A549 treated with DMSO at 1 μM for 4 hours (cell line): Measurements from ENCODE around the gene RNU6-9. TPM values are rescaled to one million over a fixed set of nuclear protein-coding genes. Genes with fewer than 3 reads are reported as not detected.

Source experiments
- total RNA-seq: library from RNA; stranded (reverse); fragments of 200-300 nt; extraction: Qiagen RNA extraction; gene quantifications from 5 replicates; pipeline ENCODE4 v1.2.3, GENCODE V29; 2022; ENCODE audit warnings: low read depth

The RNU6-9 gene
- not detected in 5 replicates for total RNA-seq

DNA sequence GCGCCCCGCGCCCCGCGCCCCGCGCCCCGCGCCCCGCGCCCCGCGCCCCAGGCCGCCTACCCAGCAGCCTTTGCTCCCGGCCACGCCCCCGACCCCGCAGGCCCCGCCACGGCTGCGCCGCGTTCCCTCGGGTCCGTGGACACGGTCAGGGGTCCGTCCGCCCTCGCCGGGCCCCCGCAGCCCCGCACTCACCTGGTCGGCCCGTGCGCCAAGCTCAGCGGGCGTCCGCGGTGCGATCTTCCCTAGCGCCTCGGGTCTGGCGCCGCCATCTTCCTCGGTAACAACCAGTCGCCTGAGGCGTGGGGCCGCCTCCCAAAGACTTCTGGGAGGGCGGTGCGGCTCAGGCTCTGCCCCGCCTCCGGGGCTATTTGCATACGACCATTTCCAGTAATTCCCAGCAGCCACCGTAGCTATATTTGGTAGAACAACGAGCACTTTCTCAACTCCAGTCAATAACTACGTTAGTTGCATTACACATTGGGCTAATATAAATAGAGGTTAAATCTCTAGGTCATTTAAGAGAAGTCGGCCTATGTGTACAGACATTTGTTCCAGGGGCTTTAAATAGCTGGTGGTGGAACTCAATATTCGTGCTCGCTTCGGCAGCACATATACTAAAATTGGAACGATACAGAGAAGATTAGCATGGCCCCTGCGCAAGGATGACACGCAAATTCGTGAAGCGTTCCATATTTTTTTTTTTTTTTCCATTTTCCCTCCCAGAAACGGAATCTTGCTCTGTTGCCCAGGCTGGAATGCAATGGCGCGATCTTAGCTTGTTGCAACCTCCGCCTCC lies at the start of gene RNU6-9, which contains the start of gene MED16:
Gene RNU6-9, plus strand, starts transcription at position 591 of the 796 bp plus-strand sequence.
Gene MED16, minus strand, starts transcription at position 294 of the 796 bp plus-strand sequence. CDS start 2,056 bp downstream, outside the sequence.

DNA sequence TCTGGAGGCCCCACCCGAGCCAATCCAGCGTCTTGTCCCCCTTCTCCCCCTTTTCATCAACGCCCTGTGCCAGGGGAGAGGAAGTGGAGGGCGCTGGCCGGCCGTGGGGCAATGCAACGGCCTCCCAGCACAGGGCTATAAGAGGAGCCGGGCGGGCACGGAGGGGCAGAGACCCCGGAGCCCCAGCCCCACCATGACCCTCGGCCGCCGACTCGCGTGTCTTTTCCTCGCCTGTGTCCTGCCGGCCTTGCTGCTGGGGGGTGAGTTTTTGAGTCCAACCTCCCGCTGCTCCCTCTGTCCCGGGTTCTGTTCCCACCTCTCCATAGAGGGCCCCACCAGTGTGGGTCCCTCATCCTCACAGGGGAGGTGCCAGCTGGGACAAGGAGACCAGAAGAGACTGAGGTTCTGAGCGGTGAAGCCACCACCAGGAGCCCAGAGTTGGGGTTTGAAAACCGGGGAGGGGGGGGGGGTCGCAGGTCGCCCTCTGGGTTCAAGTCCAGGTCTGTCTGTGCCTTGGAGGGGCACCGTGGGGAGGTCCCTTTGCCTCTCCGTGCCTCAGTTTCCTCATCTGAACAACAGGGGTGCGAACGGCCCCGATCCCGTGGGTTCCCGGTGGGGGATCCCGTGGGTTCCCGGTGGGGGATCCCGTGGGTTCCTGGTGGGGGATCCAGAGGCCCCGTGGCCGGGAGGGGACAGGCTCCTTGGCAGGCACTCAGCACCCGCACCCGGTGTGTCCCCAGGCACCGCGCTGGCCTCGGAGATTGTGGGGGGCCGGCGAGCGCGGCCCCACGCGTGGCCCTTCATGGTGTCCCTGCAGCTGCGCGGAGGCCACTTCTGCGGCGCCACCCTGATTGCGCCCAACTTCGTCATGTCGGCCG lies 40.9 kb upstream of the RNU6-9 start, which contains the start of gene ELANE:
Gene ELANE, plus strand, starts transcription at position 168 of the 878 bp plus-strand sequence. Its CDS starts 26 bp downstream, at position 194.

DNA sequence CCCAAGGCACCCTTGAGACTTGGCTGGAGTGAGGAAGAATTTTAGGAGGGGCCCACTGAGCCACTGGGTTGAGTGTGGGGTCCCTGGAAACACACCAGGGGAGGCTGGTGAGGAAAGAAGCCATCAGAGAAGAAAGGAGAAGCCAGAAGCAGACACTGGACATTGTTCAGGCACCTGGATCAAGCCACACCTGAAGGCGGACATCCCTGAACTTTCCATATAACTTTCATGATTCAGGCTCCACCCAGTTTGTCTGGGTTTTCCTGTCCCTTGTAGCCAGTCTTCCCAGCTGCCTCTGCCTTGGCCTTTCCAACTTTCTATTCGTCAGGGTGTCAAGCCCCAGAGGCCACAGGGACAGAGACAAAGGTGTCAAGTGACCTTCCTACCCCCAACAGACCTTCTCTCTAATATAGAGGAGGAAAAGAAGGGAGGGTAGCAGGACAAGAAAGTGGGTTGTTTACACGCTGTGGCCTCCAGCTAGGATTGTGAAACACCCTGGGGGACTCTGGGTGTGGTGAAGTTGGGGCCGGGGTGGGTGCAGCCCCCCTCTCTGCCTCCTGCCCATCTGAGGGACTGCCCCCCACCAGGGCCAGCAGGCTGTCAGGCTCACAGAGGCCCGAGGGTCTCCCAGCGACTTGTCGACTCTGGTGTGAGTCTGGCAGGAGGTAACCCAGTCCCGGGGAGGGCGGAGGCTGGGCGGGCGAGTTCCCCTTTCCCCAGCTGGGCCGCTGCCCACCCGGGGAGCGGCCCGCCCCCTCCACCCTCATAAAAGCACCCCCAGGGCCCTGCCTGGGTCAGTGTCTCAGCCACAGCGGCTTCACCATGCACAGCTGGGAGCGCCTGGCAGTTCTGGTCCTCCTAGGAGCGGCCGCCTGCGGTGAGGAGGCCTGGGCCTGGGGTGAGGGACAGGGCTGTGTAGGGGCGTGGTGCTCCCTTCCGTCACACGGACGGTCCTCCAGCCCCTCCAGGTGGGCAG lies 34.1 kb upstream of the RNU6-9 start, which contains the start of gene CFD:
Gene CFD, plus strand, starts transcription at position 797 of the 976 bp plus-strand sequence. Its CDS starts 26 bp downstream, at position 823.

DNA sequence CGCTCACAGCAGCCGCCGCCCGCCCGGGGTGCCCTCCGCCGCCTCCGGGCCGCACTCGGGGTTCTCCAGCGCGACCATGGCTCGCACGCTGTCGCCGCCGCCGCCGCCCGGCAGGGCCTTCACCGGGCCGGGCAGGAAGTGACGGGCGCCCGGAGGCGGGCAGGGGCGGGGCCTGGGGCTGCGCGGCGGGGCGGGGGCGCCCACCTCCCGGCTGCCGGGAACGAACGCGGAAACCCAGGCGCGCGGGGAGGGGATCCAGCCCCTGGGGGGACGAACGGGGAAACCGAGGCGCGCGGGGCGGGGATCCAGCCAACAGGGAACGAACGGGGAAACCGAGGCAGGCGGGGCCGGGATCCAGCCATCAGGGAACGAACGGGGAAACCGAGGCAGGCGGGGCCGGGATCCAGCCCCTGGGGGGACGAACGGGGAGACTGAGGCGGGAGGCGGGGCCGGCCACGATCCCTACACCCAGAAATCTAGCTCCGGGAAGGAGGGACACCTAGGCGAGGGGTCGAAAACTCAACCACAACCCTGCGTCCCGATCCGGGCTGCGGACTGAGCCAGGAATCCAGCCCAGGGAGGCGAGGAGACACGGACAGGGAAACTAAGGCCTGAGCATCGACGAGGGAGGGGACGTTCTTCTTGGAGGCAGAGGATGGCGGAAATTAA lies 19.9 kb downstream of the RNU6-9 start, which contains the start of gene R3HDM4:
Gene R3HDM4, minus strand, starts transcription at position 140 of the 669 bp plus-strand sequence. Its CDS starts 62 bp downstream, at position 78.

DNA sequence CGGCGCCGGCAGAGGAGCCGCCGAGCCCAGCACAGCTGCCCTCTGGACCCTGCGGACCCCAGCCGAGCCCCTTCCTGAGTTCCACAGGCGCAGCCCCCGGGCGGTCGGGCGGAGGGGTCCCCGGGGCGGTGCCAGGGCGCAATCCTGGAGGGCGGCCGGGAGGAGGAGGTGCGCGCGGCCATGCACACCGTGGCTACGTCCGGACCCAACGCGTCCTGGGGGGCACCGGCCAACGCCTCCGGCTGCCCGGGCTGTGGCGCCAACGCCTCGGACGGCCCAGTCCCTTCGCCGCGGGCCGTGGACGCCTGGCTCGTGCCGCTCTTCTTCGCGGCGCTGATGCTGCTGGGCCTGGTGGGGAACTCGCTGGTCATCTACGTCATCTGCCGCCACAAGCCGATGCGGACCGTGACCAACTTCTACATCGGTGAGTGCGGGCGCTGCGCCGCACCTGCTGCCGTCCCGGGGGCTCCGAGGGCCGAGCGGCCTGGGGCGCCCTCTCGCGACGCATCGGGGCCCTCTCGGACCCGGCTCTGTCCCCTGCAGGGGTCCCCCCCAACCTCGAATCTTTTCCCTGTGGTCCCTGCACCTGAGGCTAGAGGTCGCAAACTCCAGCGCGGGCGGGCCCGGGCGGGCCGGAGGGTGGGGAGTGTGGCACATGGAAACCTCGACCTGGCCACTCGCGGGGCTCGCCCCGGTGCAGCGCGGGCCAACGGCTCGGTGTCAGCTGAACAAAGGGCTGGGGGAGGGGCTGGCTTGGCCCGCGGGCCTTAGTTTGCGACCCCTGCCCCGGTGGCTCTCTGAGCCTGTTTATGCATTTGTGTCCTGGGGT lies 24.3 kb downstream of the RNU6-9 start, which contains the start of gene KISS1R:
Gene KISS1R, plus strand, starts transcription at position 11 of the 829 bp plus-strand sequence. Its CDS starts 170 bp downstream, at position 181.

DNA sequence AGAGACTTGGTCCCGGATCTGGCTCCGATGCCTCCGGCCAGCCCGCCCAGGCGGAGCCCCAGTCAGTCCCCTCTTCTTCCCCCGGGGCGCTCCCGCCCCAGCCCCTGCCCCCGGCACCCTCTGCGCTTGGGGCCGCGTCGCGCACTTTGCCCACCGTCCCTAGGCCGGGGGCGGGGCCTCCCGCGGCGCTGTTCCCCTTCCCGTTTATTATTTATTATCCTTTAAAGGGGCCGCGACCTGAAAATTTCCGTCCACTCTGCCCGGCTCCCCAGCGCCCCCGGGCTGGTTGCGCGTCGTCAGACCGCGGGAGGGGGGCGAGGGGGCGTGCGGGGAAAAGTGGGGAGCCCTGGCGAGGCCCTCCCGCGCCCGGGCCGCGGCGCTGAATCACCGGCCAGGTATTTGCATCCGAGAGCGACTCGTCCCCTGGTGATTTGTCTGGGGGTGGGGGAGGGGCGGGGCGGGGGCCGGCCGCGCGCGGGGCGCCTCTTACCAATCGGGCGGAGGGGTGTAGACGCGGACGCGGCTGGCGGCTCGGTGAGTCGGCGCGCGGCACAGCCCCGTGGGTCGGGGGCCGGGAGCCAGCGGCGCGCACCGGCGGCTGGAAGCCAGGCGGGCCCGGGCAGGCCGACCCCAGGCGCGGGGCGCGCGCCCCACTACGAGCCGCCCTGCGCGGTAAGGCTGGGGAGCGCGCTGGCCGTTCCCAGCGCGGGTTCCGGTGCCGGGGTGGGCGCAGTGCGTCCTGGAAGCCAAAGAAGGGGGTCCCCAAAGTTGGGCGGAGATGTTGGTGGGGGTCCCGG lies 32.4 kb downstream of the RNU6-9 start, which contains the start of gene ARID3A:
Gene ARID3A, plus strand, starts transcription at position 510 of the 797 bp plus-strand sequence. CDS start 3,494 bp downstream, outside the sequence.

Other genes with a start within 250 kb of the RNU6-9 start
- 59.2 to 69.6 TPM (median 63.5 TPM) in 5 replicates for gene RNF126, start 230.3 kb upstream of the RNU6-9 start, total RNA-seq
- 126 to 139 TPM (median 135 TPM) in 5 replicates for gene FSTL3, start 217.1 kb upstream of the RNU6-9 start, total RNA-seq
- gene PRSS57, start 198.0 kb upstream of the RNU6-9 start, total RNA-seq, result 0.09 to 0.31 TPM (median 0.12 TPM) in 4 of 5 replicates, not detected in the other
- 11.5 to 17.0 TPM (median 13.6 TPM) in 5 replicates for gene PALM, start 184.5 kb upstream of the RNU6-9 start, total RNA-seq
- 86.2 to 99.9 TPM (median 95.7 TPM) in 5 replicates for gene MISP, start 142.4 kb upstream of the RNU6-9 start, total RNA-seq
- gene PTBP1, start 96.0 kb upstream of the RNU6-9 start, total RNA-seq, result 222 to 238 TPM (median 234 TPM) in 5 replicates
- 1.9 to 4.8 TPM (median 3.8 TPM) in 5 replicates for gene PLPPR3, start 71.5 kb upstream of the RNU6-9 start, total RNA-seq
- gene AZU1, start 65.6 kb upstream of the RNU6-9 start, total RNA-seq, result 0.14 to 0.34 TPM (median 0.22 TPM) in 4 of 5 replicates, not detected in the other
- 0.24 to 0.36 TPM (median 0.28 TPM) in 5 replicates for gene PRTN3, start 52.5 kb upstream of the RNU6-9 start, total RNA-seq
- gene ELANE, start 41.2 kb upstream of the RNU6-9 start, total RNA-seq, result 0.13 to 0.17 TPM (median 0.14 TPM) in 3 of 5 replicates, not detected in the others
- 8.2 to 19.0 TPM (median 16.7 TPM) in 5 replicates for gene CFD, start 33.8 kb upstream of the RNU6-9 start, total RNA-seq
- 10.9 to 20.5 TPM (median 18.7 TPM) in 5 replicates for gene MED16, start 297 bp upstream of the RNU6-9 start, total RNA-seq
- gene R3HDM4, start 19.7 kb downstream of the RNU6-9 start, total RNA-seq, result 27.2 to 42.8 TPM (median 35.9 TPM) in 5 replicates
- 0.17 to 0.43 TPM (median 0.30 TPM) in 5 replicates for gene KISS1R, start 23.8 kb downstream of the RNU6-9 start, total RNA-seq
- 3.3 to 6.5 TPM (median 5.0 TPM) in 5 replicates for gene ARID3A, start 32.6 kb downstream of the RNU6-9 start, total RNA-seq
- gene WDR18, start 90.9 kb downstream of the RNU6-9 start, total RNA-seq, result 48.6 to 71.6 TPM (median 65.8 TPM) in 5 replicates
- 1.1 to 2.9 TPM (median 2.4 TPM) in 5 replicates for gene GRIN3B, start 106.9 kb downstream of the RNU6-9 start, total RNA-seq
- gene TMEM259, start 127.6 kb downstream of the RNU6-9 start, total RNA-seq, result 72.8 to 115 TPM (median 101 TPM) in 5 replicates
- not detected in 5 replicates for gene RNU6-2, start 128.0 kb downstream of the RNU6-9 start, total RNA-seq
- 48.4 to 58.7 TPM (median 53.6 TPM) in 5 replicates for gene CNN2, start 133.1 kb downstream of the RNU6-9 start, total RNA-seq
- gene ABCA7, start 146.6 kb downstream of the RNU6-9 start, total RNA-seq, result 4.6 to 9.3 TPM (median 8.6 TPM) in 5 replicates
- 1.1 to 2.0 TPM (median 1.9 TPM) in 5 replicates for gene ARHGAP45, start 173.7 kb downstream of the RNU6-9 start, total RNA-seq
- 197 to 246 TPM (median 217 TPM) in 5 replicates for gene POLR2E, start 201.9 kb downstream of the RNU6-9 start, total RNA-seq
- gene GPX4, start 210.5 kb downstream of the RNU6-9 start, total RNA-seq, result 425 to 478 TPM (median 449 TPM) in 5 replicates